H9 (cell line): Measurements from ENCODE around the gene KIF18B. TPM values are rescaled to one million over a fixed set of nuclear protein-coding genes. Genes with fewer than 3 reads are reported as not detected.

ENCODE experiments used
- DNase-seq: peaks from one replicate; pipeline ENCODE4 v3.0.0-alpha.2; 2017
- H2AFZ ChIP-seq: one replicate; pipeline ENCODE4 v1.6.1; 2013; ENCODE audit warnings: mild to moderate bottlenecking, low read length, control low read depth, moderate library complexity
- H2AK5ac ChIP-seq: 2 replicates; pipeline ENCODE4 v1.6.1; 2013; ENCODE audit warnings: low read length, control low read depth, mixed read lengths; ENCODE audit not compliant: insufficient read length
- H2BK120ac ChIP-seq: one replicate; pipeline ENCODE4 v1.6.1; 2013; ENCODE audit warnings: low read depth, mild to moderate bottlenecking, low read length, control low read depth, inconsistent platforms; ENCODE audit not compliant: poor library complexity, severe bottlenecking
- H2BK12ac ChIP-seq: 2 replicates; pipeline ENCODE4 v1.6.1; 2013; ENCODE audit warnings: low read length, control low read depth, mixed read lengths, low read depth; ENCODE audit not compliant: insufficient read length
- H2BK15ac ChIP-seq: 2 replicates; pipeline ENCODE4 v1.6.1; 2013; ENCODE audit warnings: low read depth, low read length, control low read depth
- H2BK20ac ChIP-seq: one replicate; pipeline ENCODE4 v1.6.1; 2013; ENCODE audit warnings: low read depth, mild to moderate bottlenecking, low read length, control low read depth, inconsistent platforms; ENCODE audit not compliant: poor library complexity, severe bottlenecking
- H2BK5ac ChIP-seq: 2 replicates; pipeline ENCODE4 v1.6.1; 2013; ENCODE audit warnings: low read length, control low read depth, mixed read lengths; ENCODE audit not compliant: insufficient read length
- H3K14ac ChIP-seq: 2 replicates; pipeline ENCODE4 v1.6.1; 2013; ENCODE audit warnings: low read length, control low read depth; ENCODE audit not compliant: insufficient read depth
- H3K18ac ChIP-seq: 2 replicates; pipeline ENCODE4 v1.6.1; 2013; ENCODE audit warnings: low read depth, mild to moderate bottlenecking, mixed read lengths, low read length, control low read depth; ENCODE audit not compliant: insufficient read length
- H3K23ac ChIP-seq: 2 replicates; pipeline ENCODE4 v1.6.1; 2013; ENCODE audit warnings: low read length, control low read depth, mixed read lengths, low read depth; ENCODE audit not compliant: insufficient read length
- H3K23me2 ChIP-seq: 2 replicates; pipeline ENCODE4 v1.6.1; 2013; ENCODE audit warnings: low read depth, mild to moderate bottlenecking, mixed read lengths, low read length, control low read depth; ENCODE audit not compliant: insufficient read length, poor library complexity, severe bottlenecking
- H3K27ac ChIP-seq: 2 replicates; pipeline ENCODE4 v1.5.1; 2013; ENCODE audit warnings: low read length, control low read depth, mixed read lengths, low read depth; ENCODE audit not compliant: insufficient read length
- H3K27me3 ChIP-seq: 2 replicates; pipeline ENCODE4 v1.6.1; 2013; ENCODE audit warnings: low read length, control low read depth, inconsistent platforms; ENCODE audit not compliant: insufficient read depth
- H3K4ac ChIP-seq: 2 replicates; pipeline ENCODE4 v1.6.1; 2013; ENCODE audit warnings: low read depth, mild to moderate bottlenecking, control low read depth, inconsistent platforms, low read length, moderate library complexity
- H3K4me1 ChIP-seq: 2 replicates; pipeline ENCODE4 v1.6.1; 2013; ENCODE audit warnings: low read length, control low read depth, inconsistent platforms; ENCODE audit not compliant: insufficient read depth
- H3K4me2 ChIP-seq: 2 replicates; pipeline ENCODE4 v1.6.1; 2013; ENCODE audit warnings: low read length, control low read depth, mixed read lengths; ENCODE audit not compliant: insufficient read length, insufficient read depth
- H3K56ac ChIP-seq: 2 replicates; pipeline ENCODE4 v1.6.1; 2013; ENCODE audit warnings: low read depth, mild to moderate bottlenecking, mixed read lengths, low read length, control low read depth; ENCODE audit not compliant: insufficient read length
- H3K79me1 ChIP-seq: 2 replicates; pipeline ENCODE4 v1.6.1; 2013; ENCODE audit warnings: low read depth, mild to moderate bottlenecking, moderate library complexity, low read length, control low read depth, inconsistent platforms; ENCODE audit not compliant: insufficient read depth, poor library complexity, severe bottlenecking
- H3K79me2 ChIP-seq: 2 replicates; pipeline ENCODE4 v1.6.1; 2013; ENCODE audit warnings: low read length, control low read depth, inconsistent platforms; ENCODE audit not compliant: insufficient read depth
- H3K9ac ChIP-seq: 2 replicates; pipeline ENCODE4 v1.6.1; 2013; ENCODE audit warnings: low read length, control low read depth, mixed read lengths; ENCODE audit not compliant: insufficient read length; ENCODE audit errors: extremely low read depth
- H3K9me3 ChIP-seq: one replicate; pipeline ENCODE4 v1.6.1; 2013; ENCODE audit warnings: low read depth, low read length, inconsistent platforms; ENCODE audit not compliant: control insufficient read depth
- H3T11ph ChIP-seq: one replicate; pipeline ENCODE4 v1.6.1; 2013; ENCODE audit warnings: mild to moderate bottlenecking, low read length, control low read depth, inconsistent platforms
- H4K20me1 ChIP-seq: one replicate; pipeline ENCODE4 v1.6.1; 2013; ENCODE audit not compliant: control insufficient read depth, insufficient read length, insufficient read depth
- H4K5ac ChIP-seq: 2 replicates; pipeline ENCODE4 v1.6.1; 2013; ENCODE audit warnings: low read depth, mild to moderate bottlenecking, mixed read lengths, low read length, control low read depth; ENCODE audit not compliant: insufficient read length
- H4K8ac ChIP-seq: replicated peaks from 2 replicates; pipeline ENCODE4 v1.6.1; 2013; ENCODE audit warnings: low read length, control low read depth, mixed read lengths, low read depth; ENCODE audit not compliant: insufficient read length
- H4K91ac ChIP-seq: 2 replicates; pipeline ENCODE4 v1.6.1; 2013; ENCODE audit warnings: low read depth, mild to moderate bottlenecking, moderate library complexity, mixed read lengths, low read length, control low read depth; ENCODE audit not compliant: insufficient read length
- H3K27ac Mint-ChIP-seq, 3 experiments: 2 replicates in 2 of 3; 3 replicates in 1 of 3; pipeline ENCODE4 v1.8.0; 2020 to 2021; ENCODE audit warnings: mixed read lengths in 3 of 3, mild to moderate bottlenecking in 1 of 3, moderate library complexity in 1 of 3
- H3K27me3 Mint-ChIP-seq: 2 replicates; pipeline ENCODE4 v1.8.0; 2021; ENCODE audit warnings: low read depth, mild to moderate bottlenecking, moderate library complexity, mixed read lengths
- H3K36me3 Mint-ChIP-seq, 3 experiments: 2 replicates in 2 of 3; 3 replicates in 1 of 3; pipeline ENCODE4 v1.8.0; 2020 to 2021; ENCODE audit warnings: low read depth in 3 of 3, mixed read lengths in 3 of 3; ENCODE audit not compliant: insufficient read depth in 1 of 3
- H3K4me1 Mint-ChIP-seq, 2 experiments: 2 replicates each; pipeline ENCODE4 v1.8.0; 2020; ENCODE audit warnings: mixed read lengths in 2 of 2
- H3K4me3 Mint-ChIP-seq, 2 experiments: 2 replicates in 1 of 2; 3 replicates in 1 of 2; pipeline ENCODE4 v1.8.0; 2020 to 2021; ENCODE audit warnings: mild to moderate bottlenecking in 2 of 2, mixed read lengths in 2 of 2, moderate library complexity in 1 of 2
- H3K9me3 Mint-ChIP-seq, 2 experiments: 2 replicates in 1 of 2; 3 replicates in 1 of 2; pipeline ENCODE4 v1.8.0; 2020; ENCODE audit warnings: mild to moderate bottlenecking in 2 of 2, mixed read lengths in 2 of 2, moderate library complexity in 1 of 2
- CTCF ChIP-seq: fragments of 200-600 bp; sonication (generic); conservative IDR thresholded peaks from 3 replicates; pipeline ENCODE4 v1.8.0; 2021; ENCODE audit warnings: antibody characterized with exemption, mild to moderate bottlenecking
- WGBS: extraction: QIAGEN DNeasy Blood & Tissue Kit; methylation state at CpG from one replicate; pipeline ENCODE4 v1.1.7; 2013; ENCODE audit warnings: missing lambda C conversion rate, low lambda C conversion rate, mixed read lengths; ENCODE audit not compliant: insufficient read length; ENCODE audit errors: extremely low coverage; 5-methylcytosine and 5-hydroxymethylcytosine counted together
- total RNA-seq: library from RNA; stranded (reverse); gene quantifications from 2 replicates; pipeline ENCODE4 v1.2.1, GENCODE V29; 2021

The KIF18B gene
- total RNA-seq, 1 experiment from 2014 or later, result 51.8 TPM

GRCh38 chr17:44924107-44924544 lies 23.4 kb downstream of the KIF18B start:
- Histone ChIP-seq H2BK120ac (no peak overlapping the region), H3K23ac (no peak overlapping the region), H3K27ac (no peak overlapping the region), H3K23me2 (no peaks in the 10 kb centered on the region), H4K20me1 (no peaks in the 10 kb centered on the region), H3K9me3 (no peaks in the 10 kb centered on the region), H3K79me2 (no peaks in the 10 kb centered on the region), H3K79me1 (no peaks in the 10 kb centered on the region), H3K27me3 (no peaks in the 10 kb centered on the region), H3T11ph (no peak overlapping the region), H2BK12ac (no peak overlapping the region), H3K18ac (no peak overlapping the region), H2BK15ac (no peak overlapping the region), H4K91ac (no peak overlapping the region), H3K4ac (no peak overlapping the region), H3K4me1 (peaks cover 7% of the 10 kb centered on the region; the same call in 1 of the 2 replicates), H2BK5ac (no peak overlapping the region), H3K4me2 (no peak overlapping the region), H2AFZ (no peak overlapping the region), H4K5ac (no peak overlapping the region), H3K56ac (no peak overlapping the region), H3K14ac (no peak overlapping the region), H2BK20ac (no peak overlapping the region), H2AK5ac (no peak overlapping the region), H4K8ac (no peak overlapping the region), H3K9ac (no peak overlapping the region)
- DNase-seq, result no peak
- Mint-ChIP-seq H3K27me3 (peaks cover 15% of the 10 kb centered on the region), H3K27ac (peak overlapping the region in 1 of 3 experiments; percentile 90; a peak in 3 of 7 replicates), H3K4me3 (no peak overlapping the region), H3K9me3 (no peaks in the 10 kb centered on the region), H3K4me1 (peaks cover 17 to 32% of the 10 kb centered on the region in 2 experiments), H3K36me3 (peaks cover 25 to 41% (median 36%) of the 10 kb centered on the region in 3 experiments)
- WGBS, result no CpG with 5 or more reads among the region's 9 CpGs
- TF ChIP-seq CTCF, result no peak
